ENCODE data around the gene GALE.
A peak's percentile ranks its signal among the peaks of the same experiment; 100 is the strongest.
"Not testable (repeated sequence)": the region's sequence is repeated elsewhere in the genome, so short reads cannot be mapped to it uniquely, and the experiment has no call there.

Gene GALE

GRCh38 chr1:23809751-23810171, 9.2 kb upstream of the GALE start:
- peak; percentile 65 for DNase-seq (ENCODE audit: low read depth)

- no peak for DNase-seq (ENCODE audit: low read depth)
Measured at GRCh38 chr1:23807453-23807852, 6.9 kb upstream of the GALE start.

- DNase-seq (ENCODE audit: low read depth): no peak
Measured at GRCh38 chr1:23806280-23806679, 5.7 kb upstream of the GALE start.

- no peak for DNase-seq (ENCODE audit: low read depth)
Measured at GRCh38 chr1:23805025-23805424, 4.5 kb upstream of the GALE start.

GRCh38 chr1:23804183-23804835, 3.8 kb upstream of the GALE start:
- no peak for DNase-seq (ENCODE audit: low read depth)

- DNase-seq (ENCODE audit: low read depth): no peak
Measured at GRCh38 chr1:23803674-23804073, 3.1 kb upstream of the GALE start.

GRCh38 chr1:23802809-23803342, 2.3 kb upstream of the GALE start:
- not testable (repeated sequence) for DNase-seq (ENCODE audit: low read depth)

GRCh38 chr1:23801876-23802275, 1.3 kb upstream of the GALE start:
- DNase-seq (ENCODE audit: low read depth): no peak

- DNase-seq (ENCODE audit: low read depth): no peak
Measured at GRCh38 chr1:23801338-23801748, 789 bp upstream of the GALE start.

- no peak for DNase-seq (ENCODE audit: low read depth)
Measured at GRCh38 chr1:23799570-23800399, 769 bp downstream of the GALE start.

- DNase-seq (ENCODE audit: low read depth): no peak
Measured at GRCh38 chr1:23799255-23799569, 1.3 kb downstream of the GALE start.

- no peak for DNase-seq (ENCODE audit: low read depth)
Measured at GRCh38 chr1:23798662-23799142, 1.9 kb downstream of the GALE start.

- no peak for DNase-seq (ENCODE audit: low read depth)
Measured at GRCh38 chr1:23797478-23798448, 2.8 kb downstream of the GALE start.

- DNase-seq (ENCODE audit: low read depth): no peak
Measured at GRCh38 chr1:23796466-23797271, 3.9 kb downstream of the GALE start.

GRCh38 chr1:23795676-23796465, 4.7 kb downstream of the GALE start:
- DNase-seq (ENCODE audit: low read depth): no peak

- not testable (repeated sequence) for DNase-seq (ENCODE audit: low read depth)
Measured at GRCh38 chr1:23794732-23795182, 5.8 kb downstream of the GALE start.

GRCh38 chr1:23793861-23794731, 6.5 kb downstream of the GALE start:
- DNase-seq (ENCODE audit: low read depth): no peak

- DNase-seq (ENCODE audit: low read depth): no peak
Measured at GRCh38 chr1:23793018-23793781, 7.4 kb downstream of the GALE start.
